GDM1 (cell line): Measurements from ENCODE around the gene ADM.
A peak's percentile ranks its signal among the peaks of the same experiment; 100 is the strongest.
"Not testable (repeated sequence)": the region's sequence is repeated elsewhere in the genome, so short reads cannot be mapped to it uniquely, and the experiment has no call there.

Experiments
- DNase-seq: peaks from one replicate; lab custom pipeline; 2025; lab: John Stamatoyannopoulos, UW

ADM gene

GRCh38 chr11:10304495-10305261 lies at the start of gene ADM:
Gene ADM, plus strand, starts transcription at chr11:10305073. Its CDS starts 628 bp downstream, at chr11:10305701.
- peak; percentile 76 for DNase-seq

- DNase-seq, result no peak
These were observed 49.3 kb upstream of the ADM start for GRCh38 chr11:10255388-10256125.

GRCh38 chr11:10257478-10257877 lies 47.4 kb upstream of the ADM start:
- no peak for DNase-seq

GRCh38 chr11:10261821-10262220 lies 43.1 kb upstream of the ADM start:
- DNase-seq, result no peak

- no peak for DNase-seq
These were observed 40.9 kb upstream of the ADM start for GRCh38 chr11:10263929-10264328.

GRCh38 chr11:10264716-10265115 lies 40.2 kb upstream of the ADM start:
- DNase-seq, result not testable (repeated sequence)

- DNase-seq, result no peak
These were observed 38.9 kb upstream of the ADM start for GRCh38 chr11:10265936-10266335.

- DNase-seq, result no peak
These were observed 37.1 kb upstream of the ADM start for GRCh38 chr11:10267821-10268220.

- no peak for DNase-seq
These were observed 36.0 kb upstream of the ADM start for GRCh38 chr11:10268746-10269488.

GRCh38 chr11:10272132-10272531 lies 32.7 kb upstream of the ADM start:
- no peak for DNase-seq

- DNase-seq, result no peak
These were observed 31.1 kb upstream of the ADM start for GRCh38 chr11:10273738-10274137.

GRCh38 chr11:10274726-10275125 lies 30.1 kb upstream of the ADM start:
- no peak for DNase-seq

GRCh38 chr11:10275714-10276113 lies 29.2 kb upstream of the ADM start:
- no peak for DNase-seq

- no peak for DNase-seq
These were observed 22.8 kb upstream of the ADM start for GRCh38 chr11:10282117-10282516.

GRCh38 chr11:10283991-10284390 lies 20.9 kb upstream of the ADM start:
- DNase-seq, result no peak

GRCh38 chr11:10285148-10285802 lies 19.6 kb upstream of the ADM start:
- DNase-seq, result no peak

GRCh38 chr11:10287140-10287539 lies 17.7 kb upstream of the ADM start:
- no peak for DNase-seq

GRCh38 chr11:10287766-10288715 lies 16.8 kb upstream of the ADM start:
- DNase-seq, result no peak

- DNase-seq, result no peak
These were observed 15.8 kb upstream of the ADM start for GRCh38 chr11:10288881-10289764.

GRCh38 chr11:10289765-10290380 lies 15.0 kb upstream of the ADM start:
- no peak for DNase-seq
